ENCODE results near the gene CHRNA9.

Gene CHRNA9

GRCh38 chr4:40401096-40401495 lies 66.0 kb downstream of the CHRNA9 start:
- H3K27ac ChIP-seq = no peak overlapping the region
- TF ChIP-seq, protein P1, sequence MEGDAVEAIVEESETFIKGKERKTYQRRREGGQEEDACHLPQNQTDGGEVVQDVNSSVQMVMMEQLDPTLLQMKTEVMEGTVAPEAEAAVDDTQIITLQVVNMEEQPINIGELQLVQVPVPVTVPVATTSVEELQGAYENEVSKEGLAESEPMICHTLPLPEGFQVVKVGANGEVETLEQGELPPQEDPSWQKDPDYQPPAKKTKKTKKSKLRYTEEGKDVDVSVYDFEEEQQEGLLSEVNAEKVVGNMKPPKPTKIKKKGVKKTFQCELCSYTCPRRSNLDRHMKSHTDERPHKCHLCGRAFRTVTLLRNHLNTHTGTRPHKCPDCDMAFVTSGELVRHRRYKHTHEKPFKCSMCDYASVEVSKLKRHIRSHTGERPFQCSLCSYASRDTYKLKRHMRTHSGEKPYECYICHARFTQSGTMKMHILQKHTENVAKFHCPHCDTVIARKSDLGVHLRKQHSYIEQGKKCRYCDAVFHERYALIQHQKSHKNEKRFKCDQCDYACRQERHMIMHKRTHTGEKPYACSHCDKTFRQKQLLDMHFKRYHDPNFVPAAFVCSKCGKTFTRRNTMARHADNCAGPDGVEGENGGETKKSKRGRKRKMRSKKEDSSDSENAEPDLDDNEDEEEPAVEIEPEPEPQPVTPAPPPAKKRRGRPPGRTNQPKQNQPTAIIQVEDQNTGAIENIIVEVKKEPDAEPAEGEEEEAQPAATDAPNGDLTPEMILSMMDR (IDR thresholded peaks at IDR 0.05) = no peak
- TF ChIP-seq ZFX (IDR thresholded peaks at IDR 0.05; ENCODE audit: borderline replicate concordance) = no peak

DNA sequence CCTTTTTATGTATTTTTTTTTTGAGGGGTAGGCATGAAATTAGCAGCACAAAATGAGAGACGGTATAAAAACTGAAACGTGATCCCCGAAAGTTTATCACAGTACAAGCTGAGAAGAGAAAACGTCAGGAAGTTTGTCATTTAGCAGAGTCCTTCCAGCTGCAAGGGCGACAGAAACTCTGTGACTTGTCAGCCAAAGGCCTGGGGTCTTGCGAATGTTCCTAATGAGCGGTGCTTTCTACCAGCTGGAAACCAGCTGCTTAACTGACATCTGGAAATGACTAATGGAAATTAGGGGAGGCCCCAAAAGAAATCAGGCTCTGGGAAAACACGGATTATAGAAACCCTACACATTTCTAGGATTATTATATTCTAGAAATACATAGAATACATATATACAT lies 66.5 kb downstream of the CHRNA9 start:
- H3K27ac ChIP-seq = no peak overlapping the region
- no peak for TF ChIP-seq ZFX (IDR thresholded peaks at IDR 0.05; ENCODE audit: borderline replicate concordance)
- TF ChIP-seq, protein P1 (IDR thresholded peaks at IDR 0.05) = no peak

DNA sequence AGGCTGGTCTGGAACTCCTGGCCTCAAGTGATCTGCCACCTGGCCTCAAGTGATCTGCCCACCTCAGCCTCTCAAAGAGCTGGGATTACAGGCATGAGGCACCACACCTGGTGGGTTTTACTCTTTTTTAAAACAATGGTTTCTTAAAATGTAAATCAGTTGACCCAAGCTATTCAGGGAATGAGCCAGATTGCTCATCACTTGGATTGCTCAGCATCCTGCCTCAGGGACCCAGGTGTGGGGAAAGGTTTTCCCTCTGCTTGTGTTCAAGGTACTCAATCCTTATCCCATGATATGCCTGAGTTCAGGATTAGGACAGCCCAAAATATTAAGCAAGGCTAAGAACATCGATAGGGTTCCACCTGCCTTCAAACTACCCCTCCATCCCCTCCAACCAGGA lies 67.4 kb downstream of the CHRNA9 start:
- TF ChIP-seq ZFX (IDR thresholded peaks at IDR 0.05; ENCODE audit: borderline replicate concordance) = no peak
- TF ChIP-seq, protein P1 (IDR thresholded peaks at IDR 0.05) = no peak
- H3K27ac ChIP-seq = no peak overlapping the region

DNA sequence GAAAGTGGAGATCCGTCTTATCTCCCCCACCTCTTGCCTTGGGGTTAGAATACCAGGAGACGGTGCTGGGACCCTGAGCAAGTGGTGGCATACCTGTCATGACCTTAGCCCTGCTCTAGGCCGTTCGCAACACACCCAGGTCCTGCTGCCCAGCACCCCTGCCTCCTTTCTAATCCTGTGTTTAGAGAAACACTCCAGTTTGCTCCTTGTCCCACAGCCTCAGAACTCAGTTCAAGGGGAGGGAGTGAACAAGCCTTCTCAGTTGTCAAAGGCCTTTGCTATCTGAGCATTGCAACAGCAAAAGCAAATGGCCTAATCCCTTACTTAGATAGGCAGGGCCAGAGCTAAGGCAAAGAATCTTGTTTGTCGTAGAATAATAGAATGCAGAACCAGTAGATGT lies 67.9 kb downstream of the CHRNA9 start:
- no peak for TF ChIP-seq ZFX (IDR thresholded peaks at IDR 0.05; ENCODE audit: borderline replicate concordance)
- TF ChIP-seq, protein P1 (IDR thresholded peaks at IDR 0.05) = no peak
- H3K27ac ChIP-seq = no peak overlapping the region

All from 22Rv1 (cell line).